ENCODE results near the gene PCBP3.

PCBP3 gene

GRCh38 chr21:45912611-45913417, 269.3 kb downstream of the PCBP3 start:
- no peak for DNase-seq (ENCODE audit: low read depth)

- DNase-seq (ENCODE audit: low read depth) = no peak
Measured at GRCh38 chr21:45913418-45913765, 269.9 kb downstream of the PCBP3 start.

- DNase-seq (ENCODE audit: low read depth) = no peak
Measured at GRCh38 chr21:45913886-45914285, 270.4 kb downstream of the PCBP3 start.

GRCh38 chr21:45914321-45914845, 270.9 kb downstream of the PCBP3 start:
- DNase-seq (ENCODE audit: low read depth) = no peak

GRCh38 chr21:45916011-45916840, 272.7 kb downstream of the PCBP3 start:
- no peak for DNase-seq (ENCODE audit: low read depth)

- DNase-seq (ENCODE audit: low read depth) = no peak
Measured at GRCh38 chr21:45917241-45917640, 273.7 kb downstream of the PCBP3 start.

- DNase-seq (ENCODE audit: low read depth) = no peak
Measured at GRCh38 chr21:45918011-45918410, 274.5 kb downstream of the PCBP3 start.

- no peak for DNase-seq (ENCODE audit: low read depth)
Measured at GRCh38 chr21:45918835-45919447, 275.4 kb downstream of the PCBP3 start.

GRCh38 chr21:45919593-45919992, 276.1 kb downstream of the PCBP3 start:
- no peak for DNase-seq (ENCODE audit: low read depth)

GRCh38 chr21:45920824-45921600, 277.5 kb downstream of the PCBP3 start:
- DNase-seq (ENCODE audit: low read depth) = no peak

- DNase-seq (ENCODE audit: low read depth) = no peak
Measured at GRCh38 chr21:45921917-45922316, 278.4 kb downstream of the PCBP3 start.

GRCh38 chr21:45922648-45923047, 279.1 kb downstream of the PCBP3 start:
- DNase-seq (ENCODE audit: low read depth) = no peak

- DNase-seq (ENCODE audit: low read depth) = peak; percentile 25
Measured at GRCh38 chr21:45923146-45923545, 279.6 kb downstream of the PCBP3 start.

- no peak for DNase-seq (ENCODE audit: low read depth)
Measured at GRCh38 chr21:45926281-45926680, 282.8 kb downstream of the PCBP3 start.

GRCh38 chr21:45927032-45927431, 283.5 kb downstream of the PCBP3 start:
- DNase-seq (ENCODE audit: low read depth) = no peak

- DNase-seq (ENCODE audit: low read depth) = no peak
Measured at GRCh38 chr21:45927851-45928850, 284.6 kb downstream of the PCBP3 start.

GRCh38 chr21:45929449-45929848, 285.9 kb downstream of the PCBP3 start:
- no peak for DNase-seq (ENCODE audit: low read depth)

- DNase-seq (ENCODE audit: low read depth) = no peak
Measured at GRCh38 chr21:45930231-45930760, 286.8 kb downstream of the PCBP3 start.

- DNase-seq (ENCODE audit: low read depth) = no peak
Measured at GRCh38 chr21:45930792-45931191, 287.3 kb downstream of the PCBP3 start.

- no peak for DNase-seq (ENCODE audit: low read depth)
Measured at GRCh38 chr21:45931397-45931969, 288.0 kb downstream of the PCBP3 start.

Data from T-helper 22 cell (primary cell).